Activated T-cell treated with anti-CD3 and anti-CD28 coated beads, Interleukin-2, amount 50 U/mL, for 48 hours (primary cell): Measurements from ENCODE around the gene TSR1.

ENCODE experiments used
- DNase-seq, 2 experiments: peaks; one replicate each; pipeline ENCODE4 v3.0.0-alpha.2; 2020

Gene TSR1

GRCh38 chr17:2336215-2336851, at the start of gene TSR1:
Gene TSR1 (minus strand): TSS chr17:2336457. CDS start chr17:2336427, 30 bp downstream.
- DNase-seq, result peak; percentile 93

GRCh38 chr17:2385240-2386210, 49.3 kb upstream of the TSR1 start:
- no peak for DNase-seq

GRCh38 chr17:2384439-2385127, 48.3 kb upstream of the TSR1 start:
- no peak for DNase-seq

GRCh38 chr17:2383628-2384167, 47.4 kb upstream of the TSR1 start:
- DNase-seq, result no peak

- DNase-seq, result no peak
Observed at GRCh38 chr17:2380950-2381649, 44.8 kb upstream of the TSR1 start.

GRCh38 chr17:2380226-2380922, 44.1 kb upstream of the TSR1 start:
- no peak for DNase-seq

GRCh38 chr17:2379489-2380225, 43.4 kb upstream of the TSR1 start:
- DNase-seq, result no peak

- DNase-seq, result no peak
Observed at GRCh38 chr17:2378905-2379304, 42.6 kb upstream of the TSR1 start.

GRCh38 chr17:2377659-2378058, 41.4 kb upstream of the TSR1 start:
- no peak for DNase-seq

- DNase-seq, result no peak
Observed at GRCh38 chr17:2376107-2376506, 39.9 kb upstream of the TSR1 start.

GRCh38 chr17:2375406-2375805, 39.1 kb upstream of the TSR1 start:
- no peak for DNase-seq

GRCh38 chr17:2374549-2375285, 38.5 kb upstream of the TSR1 start:
- DNase-seq, result no peak

- no peak for DNase-seq
Observed at GRCh38 chr17:2373179-2373578, 36.9 kb upstream of the TSR1 start.

GRCh38 chr17:2372681-2373080, 36.4 kb upstream of the TSR1 start:
- DNase-seq, result no peak

GRCh38 chr17:2372180-2372579, 35.9 kb upstream of the TSR1 start:
- no peak for DNase-seq

- DNase-seq, result no peak
Observed at GRCh38 chr17:2371183-2372130, 35.2 kb upstream of the TSR1 start.

- DNase-seq, result no peak
Observed at GRCh38 chr17:2370211-2370589, 33.9 kb upstream of the TSR1 start.

- DNase-seq, result no peak
Observed at GRCh38 chr17:2369551-2370210, 33.4 kb upstream of the TSR1 start.

GRCh38 chr17:2369039-2369438, 32.8 kb upstream of the TSR1 start:
- DNase-seq, result no peak
